Caki2 (cell line): Measurements from ENCODE around the gene PAWR. TPM values are rescaled to one million over a fixed set of nuclear protein-coding genes. Genes with fewer than 3 reads are reported as not detected.
"Not testable (repeated sequence)": the region's sequence is repeated elsewhere in the genome, so short reads cannot be mapped to it uniquely, and the experiment has no call there.

ENCODE experiments used
- DNase-seq: peaks from one replicate; pipeline ENCODE4 v3.0.0-alpha.2; 2015; ENCODE audit warnings: low read depth
- in situ Hi-C: cut with HindIII; loops from 2 replicates; pipeline ENCODE4 v1.10.0; 2016; ENCODE audit warnings: low sequenced_read_pairs, low pct_unique_long_range_greater_than_20kb, mixed read lengths
- total RNA-seq: library from RNA; depleted of rRNA; stranded (reverse); fragments of >200 nt; shearing (Covaris generic); gene quantifications from 2 replicates; pipeline ENCODE4 v1.2.3, GENCODE V29; 2014; ENCODE audit warnings: low replicate concordance

Gene PAWR
- total RNA-seq, 1 experiment from 2014 or later = 252 TPM

GRCh38 chr12:79563021-79563740, 127.6 kb downstream of the PAWR start:
- in situ Hi-C loops = no loop called here
- no peak for DNase-seq

GRCh38 chr12:79561401-79562132, 129.2 kb downstream of the PAWR start:
- DNase-seq = no peak
- in situ Hi-C loops = no loop called here

- in situ Hi-C loops = no loop called here
Measured at GRCh38 chr12:79560225-79560889, 130.4 kb downstream of the PAWR start.

GRCh38 chr12:79559591-79559990, 131.2 kb downstream of the PAWR start:
- no peak for DNase-seq
- in situ Hi-C loops = no loop called here

More at GRCh38 chr12:79560225-79560889, 130.4 kb downstream of the PAWR start:
- DNase-seq = no peak

- no peak for DNase-seq
- in situ Hi-C loops = no loop called here
Measured at GRCh38 chr12:79558924-79559469, 131.8 kb downstream of the PAWR start.

GRCh38 chr12:79557690-79558315, 133.0 kb downstream of the PAWR start:
- DNase-seq = no peak
- in situ Hi-C loops = no loop called here

- in situ Hi-C loops = no loop called here
- DNase-seq = peak; percentile 92
Measured at GRCh38 chr12:79555028-79555925, 135.5 kb downstream of the PAWR start.

GRCh38 chr12:79553863-79554574, 136.7 kb downstream of the PAWR start:
- in situ Hi-C loops = loop anchor here (5.0 kb wide), 1 partner anchor 137 kb away; no protein-coding TSS in a partner anchor
- DNase-seq = no peak

- in situ Hi-C loops = loop anchor here (5.0 kb wide), 1 partner anchor 135 kb away; no protein-coding TSS in a partner anchor
- no peak for DNase-seq
Measured at GRCh38 chr12:79552192-79552591, 138.6 kb downstream of the PAWR start.

GRCh38 chr12:79549531-79550271, 141.1 kb downstream of the PAWR start:
- in situ Hi-C loops = loop anchor here (5.0 kb wide), 1 partner anchor 132 kb away; no protein-coding TSS in a partner anchor
- no peak for DNase-seq

- DNase-seq = no peak
- in situ Hi-C loops = no loop called here
Measured at GRCh38 chr12:79548610-79548924, 142.2 kb downstream of the PAWR start.

- DNase-seq = no peak
- in situ Hi-C loops = no loop called here
Measured at GRCh38 chr12:79547735-79548609, 142.8 kb downstream of the PAWR start.

GRCh38 chr12:79547044-79547734, 143.6 kb downstream of the PAWR start:
- DNase-seq = peak; percentile 100
- in situ Hi-C loops = no loop called here

- peak; percentile 98 for DNase-seq
- in situ Hi-C loops = no loop called here
Measured at GRCh38 chr12:79546466-79547043, 144.2 kb downstream of the PAWR start.

GRCh38 chr12:79544439-79544838, 146.3 kb downstream of the PAWR start:
- DNase-seq = peak; percentile 68
- in situ Hi-C loops = not testable (repeated sequence)
